ENCODE data around the gene PCDHA1.

Gene PCDHA1

DNA sequence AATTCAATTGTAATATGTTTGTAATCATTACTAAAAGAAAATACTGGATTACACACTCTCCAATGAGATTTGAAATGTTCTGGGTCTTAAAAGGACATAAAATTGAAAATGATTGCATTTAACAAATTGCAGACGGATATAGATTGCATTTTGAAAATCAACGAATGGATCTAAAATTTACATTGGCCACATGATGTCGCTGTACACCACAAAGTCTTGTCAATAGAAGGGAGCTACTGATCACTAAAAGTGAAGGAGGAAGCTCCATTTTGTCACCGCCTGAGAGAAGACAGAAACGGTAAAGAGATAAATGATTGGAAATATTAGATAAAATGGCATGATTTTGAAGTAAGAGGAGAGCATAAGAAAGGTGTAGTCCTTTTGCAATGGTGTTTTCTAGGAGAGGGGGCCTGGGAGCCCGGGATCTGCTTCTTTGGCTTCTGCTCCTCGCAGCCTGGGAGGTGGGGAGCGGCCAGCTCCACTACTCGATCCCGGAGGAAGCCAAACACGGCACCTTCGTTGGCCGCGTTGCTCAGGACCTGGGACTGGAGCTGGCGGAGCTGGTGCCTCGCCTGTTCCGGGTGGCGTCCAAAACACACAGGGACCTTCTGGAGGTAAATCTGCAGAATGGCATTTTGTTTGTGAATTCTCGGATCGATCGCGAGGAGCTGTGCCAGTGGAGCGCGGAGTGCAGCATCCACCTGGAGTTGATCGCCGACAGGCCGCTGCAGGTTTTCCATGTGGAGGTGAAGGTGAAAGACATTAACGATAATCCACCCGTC is at the start of gene PCDHA1:
Gene PCDHA1 (plus strand): TSS at position 236 of the 782 bp plus-strand sequence.
- TF ChIP-seq, protein P1, sequence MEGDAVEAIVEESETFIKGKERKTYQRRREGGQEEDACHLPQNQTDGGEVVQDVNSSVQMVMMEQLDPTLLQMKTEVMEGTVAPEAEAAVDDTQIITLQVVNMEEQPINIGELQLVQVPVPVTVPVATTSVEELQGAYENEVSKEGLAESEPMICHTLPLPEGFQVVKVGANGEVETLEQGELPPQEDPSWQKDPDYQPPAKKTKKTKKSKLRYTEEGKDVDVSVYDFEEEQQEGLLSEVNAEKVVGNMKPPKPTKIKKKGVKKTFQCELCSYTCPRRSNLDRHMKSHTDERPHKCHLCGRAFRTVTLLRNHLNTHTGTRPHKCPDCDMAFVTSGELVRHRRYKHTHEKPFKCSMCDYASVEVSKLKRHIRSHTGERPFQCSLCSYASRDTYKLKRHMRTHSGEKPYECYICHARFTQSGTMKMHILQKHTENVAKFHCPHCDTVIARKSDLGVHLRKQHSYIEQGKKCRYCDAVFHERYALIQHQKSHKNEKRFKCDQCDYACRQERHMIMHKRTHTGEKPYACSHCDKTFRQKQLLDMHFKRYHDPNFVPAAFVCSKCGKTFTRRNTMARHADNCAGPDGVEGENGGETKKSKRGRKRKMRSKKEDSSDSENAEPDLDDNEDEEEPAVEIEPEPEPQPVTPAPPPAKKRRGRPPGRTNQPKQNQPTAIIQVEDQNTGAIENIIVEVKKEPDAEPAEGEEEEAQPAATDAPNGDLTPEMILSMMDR (IDR thresholded peaks at IDR 0.05; ENCODE audit: borderline replicate concordance, extremely low read depth, low read length, poor library complexity, severe bottlenecking) = peak; percentile 38
- no peak for TF ChIP-seq EZH2 (IDR thresholded peaks at IDR 0.05; ENCODE audit: borderline replicate concordance, low read depth, low read length, severe bottlenecking)
- no peak within 1 kb of the TSS for H3K4me2 ChIP-seq (ENCODE audit: insufficient read depth, low read length)
- no peaks in the 10 kb centered on the region for H4K20me1 ChIP-seq (ENCODE audit: insufficient read depth, low read length)
- no peak within 1 kb of the TSS; the same call in 1 of the 2 replicates for H2AFZ ChIP-seq (ENCODE audit: low read depth, low read length)
- H3K27me3 ChIP-seq (ENCODE audit: insufficient read depth, low read length, poor library complexity) = no peaks in the 10 kb centered on the region
- H3K9ac ChIP-seq (ENCODE audit: low read depth, low read length) = no peak within 1 kb of the TSS
- H3K79me2 ChIP-seq (ENCODE audit: insufficient read depth, low read length) = no peaks in the 10 kb centered on the region
- no peaks in the 10 kb centered on the region for H3K4me1 ChIP-seq (ENCODE audit: insufficient read depth, low read length)
- ATAC-seq (ENCODE audit: insufficient read depth, low read depth) (no peak), DNase-seq (no peak)
- H3K4me3 ChIP-seq (ENCODE audit: low read depth in 1 of 2, low read length in 2 of 2) = no peak within 1 kb of the TSS
- no peak within 1 kb of the TSS for H3K27ac ChIP-seq (ENCODE audit: low read length)
- peaks cover 18% of the 10 kb centered on the region for H3K9me3 ChIP-seq (ENCODE audit: insufficient read depth, low read length, severe bottlenecking)
- H3K36me3 ChIP-seq (ENCODE audit: insufficient read depth, low read length) = no peaks in the 10 kb centered on the region

DNA sequence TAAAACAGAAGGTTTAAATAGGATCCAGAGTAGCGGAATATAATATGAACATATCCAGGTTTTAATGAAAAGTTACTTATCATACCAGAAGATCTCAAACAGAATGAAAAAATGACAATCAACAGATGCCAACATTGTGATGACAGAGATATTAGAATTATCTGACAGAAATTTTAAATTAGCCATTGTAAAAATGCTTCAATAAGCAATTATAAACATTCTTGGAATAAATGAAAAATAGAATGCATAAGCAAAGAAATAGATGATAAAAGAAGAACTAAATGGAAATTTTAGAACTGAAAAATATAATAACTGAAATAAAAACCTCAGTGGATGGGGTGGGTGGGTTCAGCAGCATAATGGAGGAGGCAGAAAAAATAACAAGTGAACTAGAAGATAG is 48.5 kb upstream of the PCDHA1 start:
- no peak overlapping the region for H2AFZ ChIP-seq (ENCODE audit: low read depth, low read length)
- ATAC-seq (ENCODE audit: insufficient read depth, low read depth) = no peak
- no peak overlapping the region for H3K4me2 ChIP-seq (ENCODE audit: insufficient read depth, low read length)
- no peaks in the 10 kb centered on the region for H4K20me1 ChIP-seq (ENCODE audit: insufficient read depth, low read length)
- H3K79me2 ChIP-seq (ENCODE audit: insufficient read depth, low read length) = no peaks in the 10 kb centered on the region
- no peaks in the 10 kb centered on the region for H3K4me1 ChIP-seq (ENCODE audit: insufficient read depth, low read length)
- H3K36me3 ChIP-seq (ENCODE audit: insufficient read depth, low read length) = no peaks in the 10 kb centered on the region
- TF ChIP-seq, protein P1 (IDR thresholded peaks at IDR 0.05; ENCODE audit: borderline replicate concordance, extremely low read depth, low read length, poor library complexity, severe bottlenecking) = no peak
- no peak for TF ChIP-seq EZH2 (IDR thresholded peaks at IDR 0.05; ENCODE audit: borderline replicate concordance, low read depth, low read length, severe bottlenecking)
- H3K4me3 ChIP-seq (ENCODE audit: low read depth in 1 of 2, low read length in 2 of 2) = no peak overlapping the region
- no peaks in the 10 kb centered on the region for H3K27me3 ChIP-seq (ENCODE audit: insufficient read depth, low read length, poor library complexity)
- H3K9me3 ChIP-seq (ENCODE audit: insufficient read depth, low read length, severe bottlenecking) = no peaks in the 10 kb centered on the region
- no peak for DNase-seq
- no peak overlapping the region for H3K27ac ChIP-seq (ENCODE audit: low read length)
- H3K9ac ChIP-seq (ENCODE audit: low read depth, low read length) = no peak overlapping the region

DNA sequence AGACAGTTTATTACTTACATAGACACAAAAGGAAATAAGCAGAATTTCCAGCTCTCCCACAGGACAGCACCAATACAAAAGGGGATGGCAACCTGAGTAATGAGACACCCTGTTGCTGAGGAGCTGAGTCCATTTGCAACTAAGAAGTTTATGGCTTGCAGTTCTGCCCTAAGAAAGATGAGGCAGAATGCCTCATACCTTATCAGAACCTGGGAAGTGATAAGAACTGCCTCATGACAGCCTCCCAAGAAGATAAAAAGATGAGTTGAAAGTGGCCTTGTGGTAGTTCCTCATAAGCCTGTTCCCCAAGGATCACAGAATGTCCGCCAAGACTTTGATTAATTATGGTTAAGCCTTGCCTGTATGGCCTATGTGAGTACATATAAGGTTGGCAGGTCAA is 44.0 kb upstream of the PCDHA1 start:
- Histone ChIP-seq H2AFZ (ENCODE audit: low read depth, low read length) (no peak overlapping the region), H3K4me1 (ENCODE audit: insufficient read depth, low read length) (no peaks in the 10 kb centered on the region), H3K4me2 (ENCODE audit: insufficient read depth, low read length) (no peak overlapping the region), H3K27me3 (ENCODE audit: insufficient read depth, low read length, poor library complexity) (no peaks in the 10 kb centered on the region), H3K36me3 (ENCODE audit: insufficient read depth, low read length) (no peaks in the 10 kb centered on the region), H3K27ac (ENCODE audit: low read length) (no peak overlapping the region), H3K79me2 (ENCODE audit: insufficient read depth, low read length) (no peaks in the 10 kb centered on the region), H3K9ac (ENCODE audit: low read depth, low read length) (no peak overlapping the region), H4K20me1 (ENCODE audit: insufficient read depth, low read length) (no peaks in the 10 kb centered on the region), H3K9me3 (ENCODE audit: insufficient read depth, low read length, severe bottlenecking) (no peaks in the 10 kb centered on the region), H3K4me3 (ENCODE audit: low read depth in 1 of 2, low read length in 2 of 2) (no peak overlapping the region)
- DNase-seq (no peak), ATAC-seq (ENCODE audit: insufficient read depth, low read depth) (no peak)
- TF ChIP-seq EZH2 (IDR thresholded peaks at IDR 0.05; ENCODE audit: borderline replicate concordance, low read depth, low read length, severe bottlenecking) = no peak
- TF ChIP-seq, protein P1 (IDR thresholded peaks at IDR 0.05; ENCODE audit: borderline replicate concordance, extremely low read depth, low read length, poor library complexity, severe bottlenecking) = no peak

Data from DND-41 (cell line).